Karpas-422 (cell line): ENCODE results near the gene RBFOX1. TPM values are rescaled to one million over a fixed set of nuclear protein-coding genes. Genes with fewer than 3 reads are reported as not detected.

Source experiments
- DNase-seq: peaks from one replicate; pipeline ENCODE4 v3.0.0-alpha.2; 2015
- H2AFZ ChIP-seq: fragments of 200-600 bp; sonication (generic); 2 replicates; pipeline ENCODE4 v1.6.1; 2014; ENCODE audit warnings: antibody characterized with exemption, low read length, mixed read lengths
- H3K27ac ChIP-seq: fragments of 200-600 bp; sonication (generic); 2 replicates; pipeline ENCODE4 v1.5.1; 2014; ENCODE audit warnings: mild to moderate bottlenecking, low read length, moderate library complexity
- H3K27me3 ChIP-seq: fragments of 200-600 bp; sonication (generic); 2 replicates; pipeline ENCODE4 v1.6.1; 2014; ENCODE audit warnings: low read length, mixed read lengths
- H3K36me3 ChIP-seq: fragments of 200-600 bp; sonication (generic); 2 replicates; pipeline ENCODE4 v1.6.1; 2014; ENCODE audit warnings: low read length, mixed read lengths; ENCODE audit not compliant: insufficient read depth
- H3K4me1 ChIP-seq: fragments of 200-600 bp; sonication (generic); 2 replicates; pipeline ENCODE4 v1.6.1; 2014; ENCODE audit warnings: mild to moderate bottlenecking, low read length, mixed read lengths
- H3K4me2 ChIP-seq: fragments of 200-600 bp; sonication (generic); 2 replicates; pipeline ENCODE4 v1.6.1; 2014; ENCODE audit warnings: low read length, low read depth, mild to moderate bottlenecking; ENCODE audit not compliant: poor library complexity, severe bottlenecking
- H3K4me3 ChIP-seq: fragments of 200-600 bp; sonication (generic); 2 replicates; pipeline ENCODE4 v1.5.1; 2014; ENCODE audit warnings: mild to moderate bottlenecking, antibody characterized with exemption, low read length, mixed read lengths
- H3K79me2 ChIP-seq: fragments of 200-600 bp; sonication (generic); 2 replicates; pipeline ENCODE4 v1.6.1; 2014; ENCODE audit warnings: mild to moderate bottlenecking, low read length, mixed read lengths
- H3K9ac ChIP-seq: fragments of 200-600 bp; sonication (generic); 2 replicates; pipeline ENCODE4 v1.6.0; 2014; ENCODE audit warnings: low read length
- H3K9me2 ChIP-seq: fragments of 200-600 bp; sonication (generic), shearing (Covaris generic); replicated peaks from 2 replicates; pipeline ENCODE4 v1.6.0; 2014; ENCODE audit warnings: mild to moderate bottlenecking, low read length, moderate library complexity; ENCODE audit not compliant: insufficient read depth
- H3K9me3 ChIP-seq: fragments of 300-700, 200-600 bp; sonication (generic); 2 replicates; pipeline ENCODE4 v1.6.1; 2014; ENCODE audit warnings: low read length, mixed read lengths
- H4K20me1 ChIP-seq: fragments of 200-600 bp; sonication (generic); 2 replicates; pipeline ENCODE4 v1.6.1; 2014; ENCODE audit warnings: mild to moderate bottlenecking, antibody characterized with exemption, low read length, low read depth; ENCODE audit not compliant: insufficient read depth
- total RNA-seq: library from RNA; depleted of rRNA; stranded (reverse); fragments of >200 nt; shearing (Covaris generic); gene quantifications from 2 replicates; pipeline ENCODE4 v1.2.3, GENCODE V29; 2014; ENCODE audit warnings: low replicate concordance

The RBFOX1 gene
- total RNA-seq, 1 experiment from 2014 or later = 1.3 TPM

GRCh38 chr16:7512503-7512902, 179.9 kb downstream of the RBFOX1 start:
- Histone ChIP-seq H3K9me2 (no peaks in the 10 kb centered on the region), H3K27ac (no peak overlapping the region), H3K79me2 (no peaks in the 10 kb centered on the region), H4K20me1 (no peaks in the 10 kb centered on the region), H3K4me3 (no peak overlapping the region), H3K4me2 (no peak overlapping the region), H3K27me3 (no peaks in the 10 kb centered on the region), H3K9ac (no peak overlapping the region), H3K4me1 (no peaks in the 10 kb centered on the region), H2AFZ (no peak overlapping the region), H3K36me3 (no peaks in the 10 kb centered on the region), H3K9me3 (peaks cover 27% of the 10 kb centered on the region)
- DNase-seq = no peak

DNA sequence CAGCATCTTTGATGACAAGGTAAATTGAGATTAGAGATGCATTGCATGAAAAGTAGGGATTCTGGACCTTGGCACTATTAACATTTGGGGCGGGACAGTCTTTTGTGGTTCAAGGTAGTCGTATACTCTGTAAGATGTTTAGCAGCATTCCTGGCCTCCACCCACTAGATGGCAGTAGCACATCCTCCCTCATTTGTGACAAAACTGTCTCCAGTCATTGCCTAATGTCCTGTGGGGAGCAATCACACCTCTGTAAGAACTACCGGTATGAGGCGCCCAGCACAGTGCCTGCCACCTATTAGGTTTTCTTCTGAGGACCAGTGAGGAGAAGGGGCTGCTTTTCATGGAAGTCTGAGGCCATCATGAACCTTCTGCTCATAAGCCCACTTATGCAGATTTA, 180.8 kb downstream of the RBFOX1 start:
- H3K36me3 ChIP-seq = no peaks in the 10 kb centered on the region
- H2AFZ ChIP-seq = no peak overlapping the region
- H4K20me1 ChIP-seq = no peaks in the 10 kb centered on the region
- H3K27ac ChIP-seq = no peak overlapping the region
- DNase-seq = peak; percentile 60
- no peaks in the 10 kb centered on the region for H3K4me1 ChIP-seq
- H3K4me3 ChIP-seq = no peak overlapping the region
- H3K27me3 ChIP-seq = no peaks in the 10 kb centered on the region
- no peak overlapping the region for H3K4me2 ChIP-seq
- H3K9me3 ChIP-seq = peaks cover 25% of the 10 kb centered on the region
- H3K9ac ChIP-seq = no peak overlapping the region
- H3K9me2 ChIP-seq = no peaks in the 10 kb centered on the region
- no peaks in the 10 kb centered on the region for H3K79me2 ChIP-seq

DNA sequence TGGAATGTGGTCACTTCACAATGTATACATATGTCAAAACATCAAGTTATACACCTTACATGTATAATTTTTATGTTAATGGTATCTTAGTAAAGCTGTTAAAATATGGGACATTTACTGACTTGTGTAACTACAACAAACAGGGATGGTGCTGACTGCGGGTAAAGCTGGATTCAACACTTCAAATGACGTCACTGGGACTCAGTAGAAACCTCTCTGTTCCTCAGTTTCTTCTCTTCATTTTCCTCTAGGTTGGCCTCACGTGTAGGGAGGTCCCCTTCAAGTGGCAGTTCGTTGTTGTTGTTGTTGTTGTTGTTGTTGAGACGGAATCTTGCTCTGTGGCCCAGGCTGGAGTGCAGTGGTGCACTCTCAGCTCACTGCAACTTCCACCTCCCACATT, 182.9 kb downstream of the RBFOX1 start:
- Histone ChIP-seq H3K27me3 (no peaks in the 10 kb centered on the region), H3K9ac (no peak overlapping the region), H3K9me3 (peaks cover 25% of the 10 kb centered on the region), H3K9me2 (no peaks in the 10 kb centered on the region), H4K20me1 (no peaks in the 10 kb centered on the region), H3K4me2 (no peak overlapping the region), H3K4me3 (no peak overlapping the region), H2AFZ (no peak overlapping the region), H3K79me2 (no peaks in the 10 kb centered on the region), H3K4me1 (no peaks in the 10 kb centered on the region), H3K36me3 (no peaks in the 10 kb centered on the region), H3K27ac (no peak overlapping the region)
- DNase-seq = no peak

GRCh38 chr16:7517496-7517895, 184.9 kb downstream of the RBFOX1 start:
- H3K27me3 ChIP-seq = no peaks in the 10 kb centered on the region
- no peaks in the 10 kb centered on the region for H4K20me1 ChIP-seq
- no peaks in the 10 kb centered on the region for H3K9me2 ChIP-seq
- no peaks in the 10 kb centered on the region for H3K79me2 ChIP-seq
- DNase-seq = no peak
- no peak overlapping the region for H3K4me3 ChIP-seq
- no peak overlapping the region for H3K27ac ChIP-seq
- H3K4me2 ChIP-seq = no peak overlapping the region
- peaks cover 27% of the 10 kb centered on the region for H3K9me3 ChIP-seq
- no peaks in the 10 kb centered on the region for H3K36me3 ChIP-seq
- no peak overlapping the region for H3K9ac ChIP-seq
- no peaks in the 10 kb centered on the region for H3K4me1 ChIP-seq
- H2AFZ ChIP-seq = no peak overlapping the region

- no peak overlapping the region for H3K9ac ChIP-seq
- H3K27ac ChIP-seq = no peak overlapping the region
- H3K36me3 ChIP-seq = no peaks in the 10 kb centered on the region
- DNase-seq = no peak
- H3K9me2 ChIP-seq = no peaks in the 10 kb centered on the region
- H2AFZ ChIP-seq = no peak overlapping the region
- no peak overlapping the region for H3K4me3 ChIP-seq
- H3K27me3 ChIP-seq = no peaks in the 10 kb centered on the region
- no peak overlapping the region for H3K4me2 ChIP-seq
- no peaks in the 10 kb centered on the region for H3K79me2 ChIP-seq
- H3K4me1 ChIP-seq = no peaks in the 10 kb centered on the region
- H4K20me1 ChIP-seq = no peaks in the 10 kb centered on the region
- H3K9me3 ChIP-seq = peaks cover 26% of the 10 kb centered on the region
These were observed 185.5 kb downstream of the RBFOX1 start for GRCh38 chr16:7518158-7518557.

DNA sequence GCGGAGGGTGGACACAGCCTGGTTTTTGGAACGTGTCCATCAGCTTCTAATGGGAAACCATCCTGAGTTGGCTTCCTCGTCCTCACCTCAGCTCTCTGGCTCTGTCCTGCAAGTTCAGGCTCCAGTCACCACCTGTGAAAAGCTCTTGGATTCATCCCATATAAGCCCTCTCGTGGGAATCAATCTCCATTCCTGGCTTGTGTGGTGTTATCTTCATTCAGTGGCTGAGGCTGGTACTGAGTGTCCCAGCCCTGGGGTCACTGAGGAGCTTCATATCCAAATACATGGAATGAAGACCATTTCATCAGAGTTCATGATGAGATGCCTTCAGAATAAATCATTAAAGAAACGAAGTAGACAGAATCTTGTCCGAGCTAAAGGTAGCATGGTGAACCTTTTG, 189.2 kb downstream of the RBFOX1 start:
- no peaks in the 10 kb centered on the region for H4K20me1 ChIP-seq
- no peaks in the 10 kb centered on the region for H3K79me2 ChIP-seq
- H3K4me3 ChIP-seq = no peak overlapping the region
- no peak overlapping the region for H3K9ac ChIP-seq
- no peak overlapping the region for H3K4me2 ChIP-seq
- H3K9me2 ChIP-seq = no peaks in the 10 kb centered on the region
- no peak overlapping the region for H2AFZ ChIP-seq
- no peaks in the 10 kb centered on the region for H3K27me3 ChIP-seq
- DNase-seq = no peak
- peaks cover 22% of the 10 kb centered on the region for H3K9me3 ChIP-seq
- H3K4me1 ChIP-seq = no peaks in the 10 kb centered on the region
- H3K27ac ChIP-seq = no peak overlapping the region
- no peaks in the 10 kb centered on the region for H3K36me3 ChIP-seq

- H3K9ac ChIP-seq = no peak overlapping the region
- no peaks in the 10 kb centered on the region for H3K9me2 ChIP-seq
- H3K4me2 ChIP-seq = no peak overlapping the region
- H3K9me3 ChIP-seq = peaks cover 19% of the 10 kb centered on the region
- H2AFZ ChIP-seq = no peak overlapping the region
- no peaks in the 10 kb centered on the region for H3K79me2 ChIP-seq
- H4K20me1 ChIP-seq = no peaks in the 10 kb centered on the region
- H3K36me3 ChIP-seq = no peaks in the 10 kb centered on the region
- H3K27ac ChIP-seq = no peak overlapping the region
- H3K4me3 ChIP-seq = no peak overlapping the region
- H3K4me1 ChIP-seq = no peaks in the 10 kb centered on the region
- no peak for DNase-seq
- H3K27me3 ChIP-seq = no peaks in the 10 kb centered on the region
These were observed 191.8 kb downstream of the RBFOX1 start for GRCh38 chr16:7524419-7524818.

DNA sequence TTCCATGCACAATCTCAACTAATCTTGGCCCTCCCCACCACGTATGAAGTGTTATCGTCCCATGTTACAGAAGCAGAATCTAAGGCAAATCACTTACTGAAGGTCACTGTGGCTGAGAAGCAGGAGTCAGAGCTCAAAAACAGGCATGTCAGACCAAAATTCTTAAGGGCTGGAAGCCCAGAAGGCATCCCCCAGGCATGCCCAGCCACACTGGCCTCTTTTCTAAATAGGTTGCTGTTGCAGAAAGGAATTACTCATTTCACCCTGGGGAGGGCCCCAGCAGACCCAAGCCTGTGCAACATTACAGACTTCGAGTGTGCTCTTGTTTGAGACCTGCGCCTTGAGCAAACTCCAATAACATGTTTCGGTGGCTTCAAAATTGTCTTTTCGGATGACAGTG, 194.1 kb downstream of the RBFOX1 start:
- Histone ChIP-seq H4K20me1 (no peaks in the 10 kb centered on the region), H3K4me1 (no peaks in the 10 kb centered on the region), H3K9me3 (peaks cover 8% of the 10 kb centered on the region; the same call in 1 of the 2 replicates), H3K27ac (no peak overlapping the region), H3K4me3 (no peak overlapping the region), H3K9ac (no peak overlapping the region), H3K27me3 (no peaks in the 10 kb centered on the region), H3K9me2 (no peaks in the 10 kb centered on the region), H2AFZ (no peak overlapping the region), H3K36me3 (no peaks in the 10 kb centered on the region), H3K79me2 (no peaks in the 10 kb centered on the region), H3K4me2 (no peak overlapping the region)
- no peak for DNase-seq

DNA sequence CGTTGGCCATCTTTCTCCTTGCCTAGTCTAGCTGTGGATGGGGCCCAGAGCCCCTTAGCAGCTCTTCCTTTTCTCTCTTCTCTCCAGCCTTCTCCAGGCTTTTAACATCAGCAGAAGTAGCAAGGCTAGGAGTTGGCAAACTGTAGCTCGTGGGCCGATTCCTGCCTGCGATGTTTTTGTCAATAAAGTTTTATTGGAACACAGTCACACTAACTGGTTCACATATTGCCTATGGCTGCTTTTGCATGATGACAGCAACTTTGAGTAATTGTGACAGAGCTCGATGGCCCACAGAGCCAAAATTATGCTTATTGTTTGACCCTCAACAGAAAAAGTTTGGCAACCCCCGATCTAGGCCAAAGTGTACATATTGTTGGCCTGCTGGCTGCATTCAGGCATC, 199.9 kb downstream of the RBFOX1 start:
- no peaks in the 10 kb centered on the region for H3K9me2 ChIP-seq
- DNase-seq = no peak
- H3K9ac ChIP-seq = no peak overlapping the region
- no peak overlapping the region for H3K4me3 ChIP-seq
- H3K36me3 ChIP-seq = no peaks in the 10 kb centered on the region
- H3K4me2 ChIP-seq = no peak overlapping the region
- H2AFZ ChIP-seq = no peak overlapping the region
- H3K4me1 ChIP-seq = no peaks in the 10 kb centered on the region
- H3K27ac ChIP-seq = no peak overlapping the region
- no peaks in the 10 kb centered on the region for H3K27me3 ChIP-seq
- H3K9me3 ChIP-seq = peaks cover 7% of the 10 kb centered on the region; the same call in 1 of the 2 replicates
- no peaks in the 10 kb centered on the region for H4K20me1 ChIP-seq
- no peaks in the 10 kb centered on the region for H3K79me2 ChIP-seq
